OCI-LY1 (cell line): ENCODE results near the gene ACSF2.

Experiments
- H2AFZ ChIP-seq: fragments of 200-600 bp; sonication (generic), shearing (Covaris generic); 2 replicates; pipeline ENCODE4 v1.6.0; 2014; ENCODE audit warnings: antibody characterized with exemption, mild to moderate bottlenecking, low read length
- H3F3A ChIP-seq: fragments of 200-600 bp; sonication (generic), shearing (Covaris generic); 2 replicates; pipeline ENCODE4 v1.6.0; 2014; ENCODE audit warnings: mild to moderate bottlenecking, antibody characterized with exemption, low read length, moderate library complexity; ENCODE audit not compliant: insufficient read depth
- H3K27ac ChIP-seq: fragments of 200-600 bp; sonication (generic); 2 replicates; pipeline ENCODE4 v1.5.1; 2014; ENCODE audit warnings: low read length, mixed run types, mild to moderate bottlenecking, low read depth; ENCODE audit not compliant: poor library complexity, severe bottlenecking
- H3K27me3 ChIP-seq: fragments of 200-600 bp; sonication (generic); 2 replicates; pipeline ENCODE4 v1.6.0; 2014; ENCODE audit warnings: antibody characterized with exemption, mild to moderate bottlenecking, low read length, moderate library complexity; ENCODE audit not compliant: insufficient read depth
- H3K36me3 ChIP-seq: fragments of 200-600 bp; sonication (generic); 2 replicates; pipeline ENCODE4 v1.6.1; 2014; ENCODE audit warnings: mild to moderate bottlenecking, antibody characterized with exemption, low read length, moderate library complexity, mixed read lengths; ENCODE audit not compliant: insufficient read depth
- H3K4me1 ChIP-seq: fragments of 200-600 bp; sonication (generic); 2 replicates; pipeline ENCODE4 v1.5.1; 2014; ENCODE audit warnings: mild to moderate bottlenecking, low read length, moderate library complexity; ENCODE audit not compliant: insufficient read depth, severe bottlenecking
- H3K4me2 ChIP-seq: fragments of 200-600 bp; sonication (generic), shearing (Covaris generic); 2 replicates; pipeline ENCODE4 v1.6.1; 2014; ENCODE audit warnings: low read length
- H3K4me3 ChIP-seq: fragments of 200-600 bp; sonication (generic); 2 replicates; pipeline ENCODE4 v1.5.1; 2014; ENCODE audit warnings: low read length, low read depth, mild to moderate bottlenecking, mixed read lengths; ENCODE audit not compliant: poor library complexity, severe bottlenecking
- H3K79me2 ChIP-seq: fragments of 200-600 bp; shearing (Covaris generic); 2 replicates; pipeline ENCODE4 v1.6.1; 2016; ENCODE audit warnings: mixed run types, low read length, mixed read lengths; ENCODE audit not compliant: insufficient read depth
- H3K9ac ChIP-seq: fragments of 200-600 bp; sonication (generic), shearing (Covaris generic); 2 replicates; pipeline ENCODE4 v1.6.1; 2014; ENCODE audit warnings: mild to moderate bottlenecking, low read length, mixed read lengths
- H3K9me2 ChIP-seq: fragments of 200-600 bp; sonication (generic), shearing (Covaris generic); 2 replicates; pipeline ENCODE4 v1.6.1; 2014; ENCODE audit warnings: low read depth, mild to moderate bottlenecking, low read length, mixed read lengths
- H3K9me3 ChIP-seq: fragments of 200-600 bp; shearing (Covaris generic); 2 replicates; pipeline ENCODE4 v1.6.1; 2014; ENCODE audit warnings: low read length, mixed read lengths
- H4K20me1 ChIP-seq: fragments of 200-600 bp; sonication (generic), shearing (Covaris generic); 2 replicates; pipeline ENCODE4 v1.6.0; 2016; ENCODE audit warnings: mild to moderate bottlenecking, low read length; ENCODE audit not compliant: insufficient read depth
- EZH2 ChIP-seq: fragments of 200-600 bp; sonication (generic), shearing (Covaris generic); IDR thresholded peaks from 2 replicates; pipeline ENCODE4 v1.8.0; 2017; ENCODE audit warnings: borderline replicate concordance, mixed run types, mild to moderate bottlenecking, antibody characterized with exemption, low read length, moderate library complexity, mixed read lengths
- TF ChIP-seq, protein P1 (sequence below): fragments of 200-600 bp; sonication (generic), shearing (Covaris generic); IDR thresholded peaks from 2 replicates; pipeline ENCODE4 v1.5.1; 2017; ENCODE audit warnings: mild to moderate bottlenecking, antibody characterized with exemption, low read length, moderate library complexity, mixed read lengths

ACSF2 gene

DNA sequence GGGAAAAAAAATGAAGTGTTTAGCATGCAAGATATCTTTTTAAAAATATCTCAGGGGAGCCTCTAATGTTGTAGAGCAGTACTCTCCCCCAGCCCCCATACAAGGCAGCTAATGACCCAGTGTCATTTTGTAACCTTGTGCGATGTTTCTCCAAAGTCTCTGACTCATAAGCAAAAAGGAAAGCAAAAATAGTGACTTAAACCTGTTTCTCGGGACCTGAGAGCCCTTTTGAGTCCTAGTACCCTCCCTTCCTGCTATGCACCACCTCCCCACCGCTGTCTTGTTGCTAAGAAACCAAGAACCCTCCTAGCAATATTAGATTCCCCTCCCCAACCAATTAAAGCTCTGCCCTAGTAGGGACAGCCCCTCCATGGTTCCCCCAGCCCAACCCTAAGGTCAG lies 85.0 kb downstream of the ACSF2 start:
- Histone ChIP-seq H3K4me3 (no peak overlapping the region), H3K4me1 (peaks cover 7% of the 10 kb centered on the region), H3K36me3 (no peaks in the 10 kb centered on the region), H3K27me3 (peaks cover 10% of the 10 kb centered on the region), H4K20me1 (no peaks in the 10 kb centered on the region), H3K79me2 (no peaks in the 10 kb centered on the region), H3K4me2 (no peak overlapping the region), H3K9ac (no peak overlapping the region), H3K27ac (no peak overlapping the region), H3F3A (no peaks in the 10 kb centered on the region), H3K9me2 (no peaks in the 10 kb centered on the region), H3K9me3 (no peaks in the 10 kb centered on the region), H2AFZ (no peak overlapping the region)
- TF ChIP-seq, protein P1, sequence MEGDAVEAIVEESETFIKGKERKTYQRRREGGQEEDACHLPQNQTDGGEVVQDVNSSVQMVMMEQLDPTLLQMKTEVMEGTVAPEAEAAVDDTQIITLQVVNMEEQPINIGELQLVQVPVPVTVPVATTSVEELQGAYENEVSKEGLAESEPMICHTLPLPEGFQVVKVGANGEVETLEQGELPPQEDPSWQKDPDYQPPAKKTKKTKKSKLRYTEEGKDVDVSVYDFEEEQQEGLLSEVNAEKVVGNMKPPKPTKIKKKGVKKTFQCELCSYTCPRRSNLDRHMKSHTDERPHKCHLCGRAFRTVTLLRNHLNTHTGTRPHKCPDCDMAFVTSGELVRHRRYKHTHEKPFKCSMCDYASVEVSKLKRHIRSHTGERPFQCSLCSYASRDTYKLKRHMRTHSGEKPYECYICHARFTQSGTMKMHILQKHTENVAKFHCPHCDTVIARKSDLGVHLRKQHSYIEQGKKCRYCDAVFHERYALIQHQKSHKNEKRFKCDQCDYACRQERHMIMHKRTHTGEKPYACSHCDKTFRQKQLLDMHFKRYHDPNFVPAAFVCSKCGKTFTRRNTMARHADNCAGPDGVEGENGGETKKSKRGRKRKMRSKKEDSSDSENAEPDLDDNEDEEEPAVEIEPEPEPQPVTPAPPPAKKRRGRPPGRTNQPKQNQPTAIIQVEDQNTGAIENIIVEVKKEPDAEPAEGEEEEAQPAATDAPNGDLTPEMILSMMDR, result no peak
- TF ChIP-seq EZH2, result no peak

DNA sequence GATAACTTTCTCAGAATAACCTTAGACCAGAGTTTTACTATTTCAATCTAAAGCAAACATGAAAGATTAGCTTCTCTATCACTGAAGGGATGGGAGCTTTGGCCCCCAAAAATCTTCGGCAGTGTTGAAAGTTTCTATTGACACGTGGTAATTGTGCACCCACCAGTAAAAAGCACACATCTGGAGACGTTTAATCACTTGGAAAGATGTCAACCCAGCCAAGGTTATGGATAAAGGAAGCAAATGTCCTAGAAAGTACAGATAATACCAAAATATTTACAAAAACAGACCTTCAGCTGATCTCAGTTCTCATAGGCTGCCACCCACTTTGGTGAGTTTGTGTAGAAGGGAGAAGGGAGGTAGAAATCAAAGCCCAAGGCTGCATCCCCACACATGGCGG lies 87.5 kb downstream of the ACSF2 start:
- H3F3A ChIP-seq, result no peaks in the 10 kb centered on the region
- TF ChIP-seq, protein P1, result no peak
- TF ChIP-seq EZH2, result no peak
- H3K4me2 ChIP-seq, result no peak overlapping the region
- no peak overlapping the region for H3K27ac ChIP-seq
- H3K9me2 ChIP-seq, result no peaks in the 10 kb centered on the region
- H3K4me1 ChIP-seq, result peaks cover 4% of the 10 kb centered on the region
- H3K27me3 ChIP-seq, result peaks cover 4% of the 10 kb centered on the region
- H3K79me2 ChIP-seq, result no peaks in the 10 kb centered on the region
- H3K9me3 ChIP-seq, result no peaks in the 10 kb centered on the region
- no peaks in the 10 kb centered on the region for H3K36me3 ChIP-seq
- no peak overlapping the region for H3K9ac ChIP-seq
- H4K20me1 ChIP-seq, result no peaks in the 10 kb centered on the region
- H3K4me3 ChIP-seq, result no peak overlapping the region
- no peak overlapping the region for H2AFZ ChIP-seq

DNA sequence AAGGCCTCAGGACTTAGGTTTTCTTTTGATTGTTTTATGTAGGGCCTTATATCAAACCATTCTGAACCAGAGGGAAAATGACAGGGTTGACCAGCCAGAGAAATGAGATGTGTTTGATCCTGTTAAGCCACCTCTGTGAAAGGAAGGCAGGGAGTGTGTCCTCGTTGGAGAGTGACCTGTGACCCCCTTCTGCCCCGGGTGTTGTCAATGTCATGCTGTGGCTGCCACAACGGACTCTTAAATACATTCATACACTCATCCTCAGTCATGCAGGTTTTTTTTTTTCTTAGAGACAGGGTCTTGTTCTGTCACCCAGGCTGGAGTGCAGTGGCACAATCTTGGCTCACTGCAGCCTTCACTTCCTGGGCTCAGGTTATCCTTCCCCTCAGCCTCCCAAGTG lies 88.4 kb downstream of the ACSF2 start:
- no peaks in the 10 kb centered on the region for H3K9me2 ChIP-seq
- TF ChIP-seq EZH2, result no peak
- TF ChIP-seq, protein P1, result no peak

More for the DNA sequence above, 88.4 kb downstream of the ACSF2 start:
- no peak overlapping the region for H3K9ac ChIP-seq
- H3K4me1 ChIP-seq, result no peaks in the 10 kb centered on the region
- no peak overlapping the region for H3K4me2 ChIP-seq
- no peaks in the 10 kb centered on the region for H3F3A ChIP-seq
- H3K36me3 ChIP-seq, result no peaks in the 10 kb centered on the region
- no peaks in the 10 kb centered on the region for H3K9me3 ChIP-seq
- no peak overlapping the region for H3K4me3 ChIP-seq
- no peak overlapping the region for H2AFZ ChIP-seq
- no peak overlapping the region for H3K27ac ChIP-seq
- H3K27me3 ChIP-seq, result peaks cover 4% of the 10 kb centered on the region
- no peaks in the 10 kb centered on the region for H4K20me1 ChIP-seq
- no peaks in the 10 kb centered on the region for H3K79me2 ChIP-seq
